H1 (cell line): Measurements from ENCODE around the gene DBP. TPM values are rescaled to one million over a fixed set of nuclear protein-coding genes. Genes with fewer than 3 reads are reported as not detected.

Source experiments
- CTCF ChIA-PET: fragments of 300-600 bp; sonication (Branson Sonifier 250); formaldehyde crosslinking; loops from one replicate; lab custom pipeline; 2021; ENCODE audit not compliant: partially characterized antibody; lab: Charles Lee
- POLR2A ChIA-PET: fragments of 300-600 bp; sonication (Branson Sonifier 250); formaldehyde crosslinking; loops from one replicate; lab custom pipeline; 2021; ENCODE audit warnings: inconsistent platforms; ENCODE audit not compliant: partially characterized antibody; lab: Charles Lee
- DNase-seq, 2 experiments: peaks; one replicate each; pipeline versions ENCODE4 v3.0.0 to v3.0.0-alpha.2; 2010 to 2022; ENCODE audit warnings: low spot score in 2 of 2, low read depth in 1 of 2, mixed read lengths in 1 of 2
- FAIRE-seq: peaks from 2 replicates; lab custom pipeline; 2011; peaks lifted over from hg19 to GRCh38; lab: Jason Lieb, UNC
- H2AFZ ChIP-seq: 2 replicates; pipeline ENCODE4 v1.8.1; 2012; ENCODE audit warnings: low read length, inconsistent platforms
- H2AK5ac ChIP-seq: 2 replicates; pipeline ENCODE4 v1.6.1; 2013; ENCODE audit warnings: low read depth, low read length
- H2BK120ac ChIP-seq: replicated peaks from 2 replicates; pipeline ENCODE3; 2013; ENCODE audit warnings: low read depth, low read length, inconsistent platforms
- H2BK12ac ChIP-seq: 2 replicates; pipeline ENCODE4 v1.6.1; 2013; ENCODE audit warnings: low read depth, low read length
- H2BK15ac ChIP-seq: 2 replicates; pipeline ENCODE4 v1.6.1; 2013; ENCODE audit warnings: low read length
- H2BK20ac ChIP-seq: 2 replicates; pipeline ENCODE4 v1.6.1; 2013; ENCODE audit warnings: low read length
- H2BK5ac ChIP-seq: 2 replicates; pipeline ENCODE4 v1.6.1; 2013; ENCODE audit warnings: low read depth, low read length
- H3K14ac ChIP-seq: 2 replicates; pipeline ENCODE4 v1.6.1; 2013; ENCODE audit warnings: inconsistent platforms; ENCODE audit not compliant: insufficient read length
- H3K18ac ChIP-seq: 2 replicates; pipeline ENCODE4 v1.6.1; 2013; ENCODE audit warnings: low read length; ENCODE audit errors: extremely low read depth
- H3K23ac ChIP-seq: 2 replicates; pipeline ENCODE4 v1.6.1; 2013; ENCODE audit warnings: inconsistent platforms; ENCODE audit not compliant: insufficient read length
- H3K23me2 ChIP-seq: 2 replicates; pipeline ENCODE4 v1.6.1; 2013; ENCODE audit warnings: low read depth, low read length
- H3K27ac ChIP-seq: 2 replicates; pipeline ENCODE4 v1.6.1; 2011; ENCODE audit warnings: low read depth, low read length, inconsistent platforms
- H3K27me3 ChIP-seq, 4 experiments: replicated peaks in 1 of 4; 1 replicate in 1 of 4; 2 replicates in 3 of 4; pipeline versions ENCODE4 v1.6.1 to v1.8.1; 2011 to 2013; ENCODE audit warnings: low read length in 3 of 4, mild to moderate bottlenecking in 3 of 4, inconsistent platforms in 2 of 4, mixed read lengths in 2 of 4, moderate library complexity in 1 of 4; ENCODE audit not compliant: control insufficient read depth in 3 of 4, insufficient read depth in 3 of 4; ENCODE audit errors: extremely low read depth in 1 of 4
- H3K36me3 ChIP-seq, 4 experiments: 2 replicates each; pipeline versions ENCODE4 v1.6.1 to v1.8.1; 2011 to 2013; ENCODE audit warnings: mild to moderate bottlenecking in 4 of 4, low read length in 3 of 4, moderate library complexity in 2 of 4, control low read depth in 1 of 4, inconsistent platforms in 1 of 4; ENCODE audit not compliant: insufficient read depth in 4 of 4, control insufficient read depth in 2 of 4
- H3K4ac ChIP-seq: replicated peaks from 2 replicates; pipeline ENCODE3; 2013; ENCODE audit warnings: low read length, low read depth, mixed read lengths, inconsistent platforms; ENCODE audit not compliant: insufficient read length
- H3K4me1 ChIP-seq, 4 experiments: replicated peaks in 1 of 4; 1 replicate in 1 of 4; 2 replicates in 3 of 4; pipeline versions ENCODE4 v1.6.1 to v1.8.1; 2011 to 2013; ENCODE audit warnings: low read length in 3 of 4, inconsistent platforms in 2 of 4, mixed read lengths in 1 of 4; ENCODE audit not compliant: insufficient read depth in 4 of 4, control insufficient read depth in 3 of 4
- H3K4me2 ChIP-seq, 2 experiments: 2 replicates each; pipeline versions ENCODE4 v1.6.1 to v1.8.1; 2011 to 2013; ENCODE audit warnings: low read depth in 2 of 2, low read length in 2 of 2, control low read depth in 1 of 2, inconsistent platforms in 1 of 2, mild to moderate bottlenecking in 1 of 2; ENCODE audit not compliant: insufficient read depth in 1 of 2
- H3K4me3 ChIP-seq, 4 experiments: fragments of 200-600, 300-600 bp in 1 of 4; sonication (generic), shearing (Covaris generic), sonication (Bioruptor Twin) in 1 of 4; 2 replicates each; pipeline versions ENCODE4 v1.5.1 to v1.8.1; 2011 to 2016; ENCODE audit warnings: low read length in 4 of 4, low read depth in 3 of 4, control low read depth in 2 of 4, inconsistent platforms in 2 of 4, mild to moderate bottlenecking in 2 of 4, mixed read lengths in 1 of 4, moderate library complexity in 1 of 4; ENCODE audit not compliant: insufficient read depth in 2 of 4; ENCODE audit errors: extremely low read depth in 1 of 4
- H3K56ac ChIP-seq: replicated peaks from 2 replicates; pipeline ENCODE3; 2013; ENCODE audit warnings: low read depth, mild to moderate bottlenecking, mixed read lengths, low read length, inconsistent platforms; ENCODE audit not compliant: insufficient read length
- H3K79me1 ChIP-seq: 2 replicates; pipeline ENCODE4 v1.6.1; 2013; ENCODE audit warnings: low read depth, low read length, control low read depth
- H3K79me2 ChIP-seq, 2 experiments: 2 replicates each; pipeline versions ENCODE4 v1.6.1 to v1.8.1; 2012 to 2013; ENCODE audit warnings: low read length in 2 of 2, mild to moderate bottlenecking in 2 of 2, inconsistent platforms in 1 of 2; ENCODE audit not compliant: insufficient read depth in 2 of 2, control insufficient read depth in 1 of 2
- H3K9ac ChIP-seq, 4 experiments: replicated peaks in 1 of 4; 1 replicate in 1 of 4; 2 replicates in 3 of 4; pipeline versions ENCODE4 v1.6.1 to v1.8.1; 2011 to 2013; ENCODE audit warnings: low read depth in 3 of 4, low read length in 3 of 4, control low read depth in 2 of 4, mild to moderate bottlenecking in 2 of 4, moderate library complexity in 2 of 4, inconsistent platforms in 1 of 4; ENCODE audit errors: extremely low read depth in 1 of 4
- H3K9me3 ChIP-seq, 2 experiments: 2 replicates each; pipeline versions ENCODE4 v1.6.1 to v1.8.1; 2012 to 2013; ENCODE audit warnings: mild to moderate bottlenecking in 2 of 2, moderate library complexity in 2 of 2, control low read depth in 1 of 2, inconsistent platforms in 1 of 2, low read depth in 1 of 2, low read length in 1 of 2, mixed read lengths in 1 of 2; ENCODE audit not compliant: insufficient read depth in 2 of 2
- H4K20me1 ChIP-seq, 2 experiments: replicated peaks in 1 of 2; 2 replicates each; pipeline versions ENCODE3 to v1.8.1; 2011 to 2013; ENCODE audit warnings: inconsistent platforms in 2 of 2, low read length in 2 of 2, mild to moderate bottlenecking in 1 of 2; ENCODE audit not compliant: insufficient read depth in 2 of 2, control insufficient read depth in 1 of 2
- H4K5ac ChIP-seq: 2 replicates; pipeline ENCODE4 v1.6.1; 2013; ENCODE audit warnings: low read length, low read depth, mixed read lengths, inconsistent platforms; ENCODE audit not compliant: insufficient read length
- H4K8ac ChIP-seq: 2 replicates; pipeline ENCODE4 v1.8.0; 2013; ENCODE audit warnings: mild to moderate bottlenecking, moderate library complexity, low read length, inconsistent platforms; ENCODE audit not compliant: insufficient read depth; ENCODE audit errors: extremely low read depth
- H4K91ac ChIP-seq: replicated peaks from 2 replicates; pipeline ENCODE3; 2013; ENCODE audit warnings: low read length, mixed read lengths, inconsistent platforms; ENCODE audit not compliant: insufficient read length
- RBBP5 ChIP-seq: IDR thresholded peaks from 2 replicates; pipeline ENCODE4 v1.7.1; 2012; ENCODE audit warnings: low read depth, mild to moderate bottlenecking, inconsistent platforms, low read length, moderate library complexity, borderline replicate concordance
- WGBS, 2 experiments: shearing (Covaris generic) in 1 of 2; methylation state at CpG; one replicate each; pipeline versions ENCODE4 v1.1.6 to v1.1.7; 2013 to 2015; ENCODE audit warnings: low lambda C conversion rate in 2 of 2, mixed read lengths in 2 of 2, inconsistent platforms in 1 of 2, low coverage in 1 of 2, missing lambda C conversion rate in 1 of 2; ENCODE audit not compliant: insufficient replicate concordance in 2 of 2, insufficient coverage in 1 of 2, insufficient read length in 1 of 2; ENCODE audit errors: extremely low coverage in 1 of 2, missing lambda C conversion rate in 1 of 2; 5-methylcytosine and 5-hydroxymethylcytosine counted together
- polyA plus RNA-seq, 7 experiments: library from polyadenylated mRNA; depleted of rRNA in 3 of 7; stranded (reverse) in 5 of 7; unstranded in 2 of 7; fragments of >200 nt in 5 of 7; fragments of 200-250 nt in 2 of 7; gene quantifications; 1 replicate in 5 of 7; 2 replicates in 1 of 7; 4 replicates in 1 of 7; pipeline versions ENCODE4 v1.2.1 to v1.2.3, GENCODE V29; 2011 to 2013; ENCODE audit warnings: missing spikeins in 2 of 7, mixed read lengths in 2 of 7
- total RNA-seq: library from RNA; stranded (reverse); fragmentation: NEBNext Ultra II Directional; extraction: Animal tissue kit (Norgen Biotek cat#: 25700); gene quantifications from 2 replicates; pipeline ENCODE4 v1.2.1, GENCODE V29; 2021

Gene DBP
- total and polyA plus RNA-seq, 2 of the 8 experiments (the other 6 are each of a cell fraction or from before 2014, with no cell fraction given): 7.5 to 8.3 TPM

DNA sequence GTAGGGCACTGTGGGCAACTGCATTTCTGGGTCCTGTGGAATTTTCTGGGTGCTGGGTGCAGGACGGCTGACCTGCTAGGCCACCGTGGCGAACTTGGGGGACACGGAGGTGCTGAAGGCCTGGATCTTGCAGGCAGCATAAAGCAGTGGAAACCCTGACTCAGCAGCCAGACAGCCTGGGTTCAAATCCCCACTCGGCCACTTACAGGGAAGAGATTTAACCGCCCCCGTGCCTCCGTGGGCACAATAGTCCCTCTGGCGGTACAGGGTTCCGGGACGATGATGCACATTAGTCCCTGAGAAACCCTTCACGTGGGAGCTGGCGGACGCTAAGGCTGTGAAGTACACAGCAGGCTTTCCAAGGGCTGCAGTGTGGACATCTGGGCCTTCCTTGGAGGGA lies 25.3 kb downstream of the DBP start:
- no peak overlapping the region for H2AK5ac ChIP-seq
- H4K91ac ChIP-seq: no peak overlapping the region
- no peak overlapping the region for H3K4me3 ChIP-seq
- H3K14ac ChIP-seq: no peak overlapping the region
- no peak overlapping the region for H2BK15ac ChIP-seq
- POLR2A ChIA-PET: interaction anchor here (4.2 to 30.9 kb wide), 4 partner anchors 1 to 122 kb away, joined by 14 to 788 read pairs (median 424); partner anchors contain the start of genes DBP, FAM83E, RPL18 and SPACA4
- no peak overlapping the region for H2BK120ac ChIP-seq
- no peak overlapping the region for H3K9ac ChIP-seq
- H3K23me2 ChIP-seq: no peaks in the 10 kb centered on the region
- H3K4me1 ChIP-seq: peaks cover 0 to 34% (median 27%) of the 10 kb centered on the region in 4 experiments; a peak in 6 of 7 replicates
- FAIRE-seq: no peak
- TF ChIP-seq RBBP5: no peak
- peaks cover under 1 to 8% of the 10 kb centered on the region in 2 experiments; a peak in 3 of 4 replicates for H3K79me2 ChIP-seq
- no peak overlapping the region for H2BK12ac ChIP-seq
- H4K5ac ChIP-seq: no peak overlapping the region
- DNase-seq: no peak
- H3K4ac ChIP-seq: no peak overlapping the region
- peaks cover 15 to 24% of the 10 kb centered on the region in 2 experiments for H4K20me1 ChIP-seq
- CTCF ChIA-PET: interaction anchor here (1.2 to 7.2 kb wide), 2 partner anchors 21 to 106 kb away, joined by 3 to 37 read pairs; no protein-coding TSS in a partner anchor
- H3K9me3 ChIP-seq: no peaks in the 10 kb centered on the region
- no peak overlapping the region for H3K18ac ChIP-seq
- H3K4me2 ChIP-seq: no peak overlapping the region
- H3K27ac ChIP-seq: no peak overlapping the region
- H3K79me1 ChIP-seq: no peaks in the 10 kb centered on the region
- H2AFZ ChIP-seq: no peak overlapping the region
- 91% methylated on average over 14 of the region's 14 CpGs; no CpG with 5 or more reads in 1 of the 2 experiments for WGBS, 2 experiments
- H2BK20ac ChIP-seq: no peak overlapping the region
- H3K27me3 ChIP-seq: no peaks in the 10 kb centered on the region
- peaks cover 13 to 19% (median 15%) of the 10 kb centered on the region in 4 experiments for H3K36me3 ChIP-seq
- no peak overlapping the region for H4K8ac ChIP-seq
- H3K56ac ChIP-seq: no peak overlapping the region
- no peak overlapping the region for H3K23ac ChIP-seq
- no peak overlapping the region for H2BK5ac ChIP-seq
